OCI-LY7 (cell line): Measurements from ENCODE around the gene GAP43. TPM values are rescaled to one million over a fixed set of nuclear protein-coding genes. Genes with fewer than 3 reads are reported as not detected.

ENCODE experiments used
- BruUV-seq: library from RNA; stranded (reverse); fragments of 400-500 nt; replicated peaks from 2 replicates; lab custom pipeline; 2021; lab: Mats Ljungman, UMichigan
- CTCF ChIA-PET: fragments of 300-600 bp; sonication (Branson Sonifier 250); formaldehyde crosslinking; loops from one replicate; lab custom pipeline; 2022; ENCODE audit warnings: antibody characterized with exemption; ENCODE audit not compliant: unreplicated experiment; lab: Charles Lee
- POLR2A ChIA-PET: fragments of 300-600 bp; sonication (Branson Sonifier 250); formaldehyde crosslinking; loops from one replicate; lab custom pipeline; 2022; ENCODE audit warnings: antibody characterized with exemption; lab: Charles Lee
- DNase-seq: peaks from one replicate; pipeline ENCODE4 v3.0.0-alpha.2; 2015; ENCODE audit warnings: low spot score
- H2AFZ ChIP-seq: fragments of 200-600 bp; sonication (generic), shearing (Covaris generic); 2 replicates; pipeline ENCODE4 v1.6.1; 2014; ENCODE audit warnings: mild to moderate bottlenecking, antibody characterized with exemption, low read length, moderate library complexity
- H3K27ac ChIP-seq: fragments of 200-600 bp; sonication (generic); 2 replicates; pipeline ENCODE4 v1.5.1; 2014; ENCODE audit warnings: mixed run types, low read depth, mild to moderate bottlenecking, moderate library complexity, low read length, inconsistent platforms; ENCODE audit not compliant: poor library complexity, severe bottlenecking
- H3K36me3 ChIP-seq: fragments of 200-600 bp; sonication (generic); 2 replicates; pipeline ENCODE4 v1.6.1; 2014; ENCODE audit warnings: mild to moderate bottlenecking, antibody characterized with exemption, low read length, moderate library complexity, mixed read lengths; ENCODE audit not compliant: insufficient read depth
- H3K4me1 ChIP-seq: fragments of 200-600 bp; sonication (generic); 2 replicates; pipeline ENCODE4 v1.5.1; 2014; ENCODE audit warnings: mild to moderate bottlenecking, low read length; ENCODE audit not compliant: insufficient read depth, poor library complexity, severe bottlenecking
- H3K4me2 ChIP-seq: fragments of 200-600 bp; sonication (generic); 2 replicates; pipeline ENCODE4 v1.6.1; 2014; ENCODE audit warnings: mild to moderate bottlenecking, low read length
- H3K4me3 ChIP-seq: fragments of 200-600 bp; sonication (generic); 2 replicates; pipeline ENCODE4 v1.5.1; 2014; ENCODE audit warnings: mild to moderate bottlenecking, low read depth, low read length; ENCODE audit not compliant: poor library complexity, severe bottlenecking
- H3K79me2 ChIP-seq: fragments of 200-600 bp; sonication (generic); 2 replicates; pipeline ENCODE4 v1.6.1; 2016; ENCODE audit warnings: low read depth, mild to moderate bottlenecking, low read length, moderate library complexity, mixed read lengths; ENCODE audit not compliant: insufficient read depth
- H3K9me2 ChIP-seq: fragments of 200-600 bp; sonication (generic); 2 replicates; pipeline ENCODE4 v1.6.1; 2016; ENCODE audit warnings: mild to moderate bottlenecking, low read length, mixed read lengths; ENCODE audit not compliant: insufficient read depth
- H3K9me3 ChIP-seq: fragments of 200-600 bp; sonication (generic); 2 replicates; pipeline ENCODE4 v1.6.1; 2014; ENCODE audit warnings: mild to moderate bottlenecking, mixed run types, low read length, mixed read lengths
- H4K20me1 ChIP-seq: fragments of 200-600 bp; sonication (generic); 2 replicates; pipeline ENCODE4 v1.6.1; 2014; ENCODE audit warnings: mild to moderate bottlenecking, antibody characterized with exemption, low read length, moderate library complexity, mixed read lengths; ENCODE audit not compliant: insufficient read depth
- CTCF ChIP-seq: fragments of 200-600 bp; sonication (generic); conservative IDR thresholded peaks from 2 replicates; pipeline ENCODE4 v1.5.1; 2014; ENCODE audit warnings: mild to moderate bottlenecking, antibody characterized with exemption, low read length, moderate library complexity, mixed read lengths
- EZH2phosphoT487 ChIP-seq: fragments of 200-600 bp; sonication (generic); IDR thresholded peaks from 2 replicates; pipeline ENCODE4 v1.6.1; 2018; ENCODE audit warnings: low read depth, borderline replicate concordance, mild to moderate bottlenecking, mixed run types, antibody characterized with exemption, low read length, moderate library complexity, mixed read lengths
- intact Hi-C: fragments of 100-400 bp; cut with micrococcal nuclease; formaldehyde crosslinking; loops from one replicate; pipeline ENCODE4 v1.10.0; 2022; ENCODE audit not compliant: unreplicated experiment
- total RNA-seq, 2 experiments: library from RNA; depleted of rRNA in 1 of 2; stranded (reverse); fragments of >200 nt in 1 of 2; shearing (Covaris generic) in 1 of 2; gene quantifications; 2 replicates each; pipeline ENCODE4 v1.2.3, GENCODE V29; 2014 to 2022

Gene GAP43
- total RNA-seq, 2 experiments from 2014 or later, result not detected

GRCh38 chr3:115577000-115577399 lies 46.3 kb upstream of the GAP43 start:
- Histone ChIP-seq H3K9me3 (no peaks in the 10 kb centered on the region), H3K4me3 (no peak overlapping the region), H3K4me1 (no peaks in the 10 kb centered on the region), H3K36me3 (no peaks in the 10 kb centered on the region), H3K27ac (no peak overlapping the region), H2AFZ (no peak overlapping the region), H3K4me2 (no peak overlapping the region), H4K20me1 (no peaks in the 10 kb centered on the region), H3K9me2 (no peaks in the 10 kb centered on the region), H3K79me2 (no peaks in the 10 kb centered on the region)
- no TSS peak for BruUV-seq
- ChIA-PET CTCF (no interaction called here), POLR2A (interaction anchor here (1.1 kb wide), 1 partner anchor 160 kb away, joined by 3 read pairs; no protein-coding TSS in a partner anchor)
- no peak for DNase-seq
- TF ChIP-seq EZH2phosphoT487 (no peak), CTCF (no peak)
- intact Hi-C loops, result no loop called here

GRCh38 chr3:115578331-115578730 lies 45.0 kb upstream of the GAP43 start:
- no TSS peak for BruUV-seq
- DNase-seq, result no peak
- ChIA-PET POLR2A (interaction anchor here (1.7 kb wide), 1 partner anchor 10 kb away, joined by 4 read pairs; no protein-coding TSS in a partner anchor), CTCF (no interaction called here)
- no peaks in the 10 kb centered on the region for H3K36me3 ChIP-seq
- H2AFZ ChIP-seq, result no peak overlapping the region
- no peaks in the 10 kb centered on the region for H3K4me1 ChIP-seq
- H4K20me1 ChIP-seq, result no peaks in the 10 kb centered on the region
- intact Hi-C loops, result no loop called here
- no peaks in the 10 kb centered on the region for H3K9me2 ChIP-seq
- no peak for TF ChIP-seq CTCF
- TF ChIP-seq EZH2phosphoT487, result no peak
- no peaks in the 10 kb centered on the region for H3K79me2 ChIP-seq
- no peak overlapping the region for H3K27ac ChIP-seq
- H3K4me2 ChIP-seq, result no peak overlapping the region
- H3K4me3 ChIP-seq, result no peak overlapping the region
- H3K9me3 ChIP-seq, result no peaks in the 10 kb centered on the region

GRCh38 chr3:115580566-115580965 lies 42.7 kb upstream of the GAP43 start:
- ChIA-PET CTCF (no interaction called here), POLR2A (interaction anchor here (0.6 kb wide), 2 partner anchors 18 to 1158 kb away, joined by 3 read pairs; no protein-coding TSS in a partner anchor)
- no peaks in the 10 kb centered on the region for H3K36me3 ChIP-seq
- H3K79me2 ChIP-seq, result no peaks in the 10 kb centered on the region
- intact Hi-C loops, result loop anchor here (5.0 kb wide), 1 partner anchor 297 kb away; no protein-coding TSS in a partner anchor
- H2AFZ ChIP-seq, result no peak overlapping the region
- H3K4me1 ChIP-seq, result no peaks in the 10 kb centered on the region
- H3K9me3 ChIP-seq, result no peaks in the 10 kb centered on the region
- no peak for DNase-seq
- TF ChIP-seq CTCF, result no peak
- TF ChIP-seq EZH2phosphoT487, result no peak
- no peak overlapping the region for H3K4me3 ChIP-seq
- no peaks in the 10 kb centered on the region for H4K20me1 ChIP-seq
- BruUV-seq, result no TSS peak
- no peaks in the 10 kb centered on the region for H3K9me2 ChIP-seq
- no peak overlapping the region for H3K4me2 ChIP-seq
- H3K27ac ChIP-seq, result no peak overlapping the region
